Right lung (tissue), 5 donors: ENCODE data around the gene EDC4. TPM values are rescaled to one million over a fixed set of nuclear protein-coding genes. Genes with fewer than 3 reads are reported as not detected.
"Not testable (repeated sequence)": the region's sequence is repeated elsewhere in the genome, so short reads cannot be mapped to it uniquely, and the experiment has no call there.

Source experiments
- DNase-seq, 2 donors: peaks; one replicate each; pipeline ENCODE4 v3.0.0-alpha.2; 2013
- polyA plus RNA-seq, 5 donors: library from polyadenylated mRNA; unstranded; fragments of 120-200 nt; gene quantifications; one replicate each; pipeline versions ENCODE4 v1.2.1 to v1.2.3, GENCODE V29; 2013; ENCODE audit warnings: inconsistent platforms in 1 of 5, low replicate concordance in 1 of 5; ENCODE audit not compliant: insufficient read length in 5 of 5, insufficient read depth in 1 of 5

Gene EDC4
- polyA plus RNA-seq, 5 donors: 57.8 to 86.4 (median 78.3) TPM

GRCh38 chr16:67907397-67908180 is 34.7 kb downstream of the EDC4 start:
- no peak for DNase-seq

- no peak for DNase-seq
Observed at GRCh38 chr16:67909056-67909742, 36.3 kb downstream of the EDC4 start.

- DNase-seq: no peak
Observed at GRCh38 chr16:67910158-67910557, 37.3 kb downstream of the EDC4 start.

- DNase-seq: no peak
Observed at GRCh38 chr16:67914758-67915495, 42.1 kb downstream of the EDC4 start.

- DNase-seq: not testable (repeated sequence)
Observed at GRCh38 chr16:67915496-67915769, 42.6 kb downstream of the EDC4 start.

- DNase-seq: no peak
Observed at GRCh38 chr16:67915831-67916723, 43.2 kb downstream of the EDC4 start.

- no peak for DNase-seq
Observed at GRCh38 chr16:67917140-67917851, 44.4 kb downstream of the EDC4 start.

- no peak for DNase-seq
Observed at GRCh38 chr16:67917852-67918236, 45.0 kb downstream of the EDC4 start.

GRCh38 chr16:67919622-67920221 is 46.9 kb downstream of the EDC4 start:
- no peak for DNase-seq

GRCh38 chr16:67922221-67922620 is 49.4 kb downstream of the EDC4 start:
- no peak for DNase-seq

- DNase-seq: no peak
Observed at GRCh38 chr16:67922740-67923139, 49.9 kb downstream of the EDC4 start.

- no peak for DNase-seq
Observed at GRCh38 chr16:67923414-67924116, 50.7 kb downstream of the EDC4 start.

- no peak for DNase-seq
Observed at GRCh38 chr16:67924140-67924906, 51.5 kb downstream of the EDC4 start.

- DNase-seq: no peak
Observed at GRCh38 chr16:67926181-67926750, 53.4 kb downstream of the EDC4 start.

GRCh38 chr16:67927131-67927941 is 54.5 kb downstream of the EDC4 start:
- DNase-seq: no peak

GRCh38 chr16:67928147-67928546 is 55.3 kb downstream of the EDC4 start:
- no peak for DNase-seq

GRCh38 chr16:67928561-67929364 is 55.9 kb downstream of the EDC4 start:
- DNase-seq: no peak
